Esophagus squamous epithelium (tissue), 4 donors: ENCODE measurements around the gene RHCE.
"Not testable (repeated sequence)": the region's sequence is repeated elsewhere in the genome, so short reads cannot be mapped to it uniquely, and the experiment has no call there.

Source experiments
- CTCF ChIP-seq, 6 experiments: fragments of 450-650 bp in 4 of 6; fragments of 200-600 bp in 2 of 6; sonication (generic) in 2 of 6; IDR thresholded peaks; one replicate each; pipeline ENCODE4 v1.5.1; 2016 to 2019; ENCODE audit warnings: antibody characterized with exemption in 6 of 6, mild to moderate bottlenecking in 4 of 6, moderate library complexity in 4 of 6
- POLR2A ChIP-seq, 4 donors: fragments of 450-650 bp; IDR thresholded peaks; one replicate each; pipeline ENCODE4 v1.6.1; 2017; ENCODE audit warnings: antibody characterized with exemption in 4 of 4, mild to moderate bottlenecking in 4 of 4, moderate library complexity in 3 of 4

DNA sequence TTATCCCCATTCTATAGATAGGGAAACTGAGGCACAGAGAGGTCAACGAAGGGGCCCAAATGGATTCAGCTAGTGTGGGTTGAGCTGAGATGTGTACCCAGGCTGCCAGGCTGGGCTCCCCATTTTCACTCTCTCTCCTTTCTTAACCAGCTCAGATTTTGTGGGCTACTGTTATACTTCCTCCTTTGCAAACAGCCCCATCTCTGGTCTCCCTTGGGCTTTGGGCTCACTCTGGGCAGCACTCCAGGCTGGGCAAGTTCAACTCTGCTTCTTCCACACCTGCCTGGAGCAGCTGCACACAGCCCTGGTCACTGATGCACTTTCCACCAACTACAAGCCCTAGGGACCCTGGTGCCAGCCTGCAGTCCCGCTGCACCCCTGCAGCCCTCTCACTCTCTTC lies 22.5 kb downstream of the RHCE start:
- TF ChIP-seq CTCF, POLR2A (IDR thresholded peaks at IDR 0.05): not testable (repeated sequence)
